Erythroblast (primary cell): ENCODE results near the gene PIAS3.

Source experiments
- GATA1 ChIP-seq: IDR thresholded peaks from 2 replicates; pipeline ENCODE4 v1.6.1; 2011; ENCODE audit warnings: low read depth, mild to moderate bottlenecking, control low read depth, low read length, moderate library complexity
- POLR2A ChIP-seq: IDR thresholded peaks from 2 replicates; pipeline ENCODE4 v1.6.1; 2011; ENCODE audit warnings: mild to moderate bottlenecking, low read length

- TF ChIP-seq POLR2A, result no peak
- TF ChIP-seq GATA1, result no peak
These were observed 33.7 kb upstream of the PIAS3 start for GRCh38 chr1:145892486-145893087.
